ENCODE data around the gene ERVK3-1. TPM values are rescaled to one million over a fixed set of nuclear protein-coding genes. Genes with fewer than 3 reads are reported as not detected.

Gene ERVK3-1
- total RNA-seq, 6 experiments from 2014 or later = 24.0 to 31.2 (median 28.2) TPM

DNA sequence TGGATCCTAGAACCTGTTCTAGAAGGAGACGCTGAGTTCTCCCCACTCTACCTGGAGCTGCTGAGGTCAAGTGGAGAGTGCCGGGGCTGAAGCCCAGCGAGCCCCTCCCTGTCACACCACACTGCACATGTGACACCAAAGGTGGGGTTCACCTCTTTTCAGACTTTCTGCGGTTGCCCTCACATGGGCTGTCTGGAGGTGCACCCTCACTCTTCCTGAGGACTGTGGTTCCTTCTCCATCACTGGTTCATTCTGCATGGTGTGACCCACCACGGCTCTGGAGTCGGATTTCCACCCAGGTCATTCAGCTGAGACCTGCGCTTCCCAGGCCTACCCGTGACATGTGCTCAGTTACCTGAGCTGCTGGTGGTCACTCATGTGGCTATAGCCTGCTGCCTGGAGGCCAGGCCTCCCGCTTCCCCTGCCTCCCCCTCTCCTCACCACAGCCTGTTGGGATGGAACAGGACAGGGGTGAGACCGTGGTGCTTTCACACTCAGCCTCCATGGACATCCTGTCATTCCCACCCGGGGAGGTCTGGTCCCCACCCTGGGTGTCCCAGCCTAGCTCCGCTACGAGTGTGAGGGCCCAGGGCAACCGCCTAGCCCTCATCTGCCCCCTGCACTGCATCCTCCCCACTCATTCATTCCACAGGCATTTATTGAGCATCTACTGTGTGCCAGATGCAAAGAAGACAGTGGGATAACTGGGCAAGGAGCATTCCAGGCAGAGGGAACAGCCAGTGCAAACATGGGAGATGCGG, 48.7 kb downstream of the ERVK3-1 start:
- Mint-ChIP-seq H3K4me3 (no peak overlapping the region), H3K27ac (no peak overlapping the region), H3K27me3 (ENCODE audit: insufficient read depth) (no peaks in the 10 kb centered on the region), H3K36me3 (ENCODE audit: low read depth) (peaks cover 8% of the 10 kb centered on the region; the same call in 1 of the 2 replicates), H3K4me1 (ENCODE audit: low read depth) (peaks cover 6% of the 10 kb centered on the region; the same call in 1 of the 2 replicates), H3K9me3 (peaks cover 4% of the 10 kb centered on the region; the same call in 1 of the 2 replicates)
- no peak for DNase-seq
- TF ChIP-seq, protein P1, sequence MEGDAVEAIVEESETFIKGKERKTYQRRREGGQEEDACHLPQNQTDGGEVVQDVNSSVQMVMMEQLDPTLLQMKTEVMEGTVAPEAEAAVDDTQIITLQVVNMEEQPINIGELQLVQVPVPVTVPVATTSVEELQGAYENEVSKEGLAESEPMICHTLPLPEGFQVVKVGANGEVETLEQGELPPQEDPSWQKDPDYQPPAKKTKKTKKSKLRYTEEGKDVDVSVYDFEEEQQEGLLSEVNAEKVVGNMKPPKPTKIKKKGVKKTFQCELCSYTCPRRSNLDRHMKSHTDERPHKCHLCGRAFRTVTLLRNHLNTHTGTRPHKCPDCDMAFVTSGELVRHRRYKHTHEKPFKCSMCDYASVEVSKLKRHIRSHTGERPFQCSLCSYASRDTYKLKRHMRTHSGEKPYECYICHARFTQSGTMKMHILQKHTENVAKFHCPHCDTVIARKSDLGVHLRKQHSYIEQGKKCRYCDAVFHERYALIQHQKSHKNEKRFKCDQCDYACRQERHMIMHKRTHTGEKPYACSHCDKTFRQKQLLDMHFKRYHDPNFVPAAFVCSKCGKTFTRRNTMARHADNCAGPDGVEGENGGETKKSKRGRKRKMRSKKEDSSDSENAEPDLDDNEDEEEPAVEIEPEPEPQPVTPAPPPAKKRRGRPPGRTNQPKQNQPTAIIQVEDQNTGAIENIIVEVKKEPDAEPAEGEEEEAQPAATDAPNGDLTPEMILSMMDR (IDR thresholded peaks at IDR 0.05) = no peak

DNA sequence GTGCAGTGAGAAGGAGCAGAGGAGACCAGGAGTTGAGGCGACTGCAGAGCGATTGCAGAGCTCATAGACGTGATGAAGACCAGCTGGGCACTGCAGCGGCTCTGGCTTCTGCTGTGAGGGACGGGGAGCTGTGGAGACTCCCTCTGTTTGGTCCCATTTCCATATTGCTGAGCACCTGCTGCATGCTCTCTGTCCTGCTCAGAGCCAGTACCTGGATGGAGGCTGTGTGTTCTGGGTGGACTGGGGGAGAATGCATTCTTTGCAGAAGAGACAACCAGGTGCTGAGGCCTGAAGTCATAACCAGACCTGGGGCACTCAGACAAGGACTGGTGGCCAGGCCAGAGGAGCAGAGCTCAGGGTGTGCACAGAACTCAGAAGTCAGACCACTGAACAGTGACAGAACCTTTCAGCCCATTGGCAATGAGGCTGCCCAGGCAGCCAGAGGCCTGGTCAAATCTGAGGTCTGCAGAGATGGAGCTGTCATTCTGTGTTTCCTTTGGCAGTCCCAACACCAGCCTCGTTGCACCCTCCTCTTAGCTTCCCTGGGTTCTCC, 49.4 kb downstream of the ERVK3-1 start:
- Mint-ChIP-seq H3K9me3 (peaks cover 2% of the 10 kb centered on the region; the same call in 1 of the 2 replicates), H3K36me3 (ENCODE audit: low read depth) (peaks cover 8% of the 10 kb centered on the region; the same call in 1 of the 2 replicates), H3K4me3 (no peak overlapping the region), H3K27me3 (ENCODE audit: insufficient read depth) (no peaks in the 10 kb centered on the region), H3K4me1 (ENCODE audit: low read depth) (0 out of 2 replicates have a peak, but pooled peaks cover 2% of the 10 kb centered on the region), H3K27ac (no peak overlapping the region)
- TF ChIP-seq, protein P1 (IDR thresholded peaks at IDR 0.05) = no peak
- DNase-seq = no peak

DNA sequence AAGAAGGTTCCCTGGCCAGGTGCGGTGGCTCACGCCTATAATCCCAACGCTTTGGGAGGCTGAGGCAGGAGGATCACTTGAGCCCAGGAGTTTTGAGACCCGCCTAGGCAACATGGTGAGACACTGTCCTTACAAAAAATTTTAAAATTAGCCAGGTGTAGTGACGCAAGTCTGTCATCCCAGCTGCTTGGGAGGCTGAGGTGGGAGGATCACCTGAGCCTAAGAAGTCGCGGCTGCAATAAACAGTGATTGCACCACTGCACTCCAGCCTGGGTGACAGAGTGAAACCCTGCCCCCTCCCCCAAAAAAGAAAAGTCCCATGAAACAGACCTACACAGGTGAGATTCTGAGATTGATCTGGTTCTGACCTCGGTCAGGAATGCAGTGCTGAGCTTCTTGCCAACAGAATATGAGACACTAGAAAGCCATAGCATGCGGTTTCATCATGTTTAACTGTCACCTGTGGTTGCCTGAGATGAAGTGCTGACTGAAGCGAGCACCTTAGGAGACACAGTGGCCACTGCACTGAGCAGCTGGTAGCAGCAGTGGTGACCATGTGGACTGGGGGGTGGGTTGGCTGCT, 50.1 kb downstream of the ERVK3-1 start:
- Mint-ChIP-seq H3K27me3 (ENCODE audit: insufficient read depth) (no peaks in the 10 kb centered on the region), H3K4me1 (ENCODE audit: low read depth) (no peaks in the 10 kb centered on the region), H3K27ac (no peak overlapping the region), H3K4me3 (no peak overlapping the region), H3K36me3 (ENCODE audit: low read depth) (peaks cover 8% of the 10 kb centered on the region; the same call in 1 of the 2 replicates), H3K9me3 (no peaks in the 10 kb centered on the region)
- no peak for DNase-seq
- TF ChIP-seq, protein P1 (IDR thresholded peaks at IDR 0.05) = no peak

DNA sequence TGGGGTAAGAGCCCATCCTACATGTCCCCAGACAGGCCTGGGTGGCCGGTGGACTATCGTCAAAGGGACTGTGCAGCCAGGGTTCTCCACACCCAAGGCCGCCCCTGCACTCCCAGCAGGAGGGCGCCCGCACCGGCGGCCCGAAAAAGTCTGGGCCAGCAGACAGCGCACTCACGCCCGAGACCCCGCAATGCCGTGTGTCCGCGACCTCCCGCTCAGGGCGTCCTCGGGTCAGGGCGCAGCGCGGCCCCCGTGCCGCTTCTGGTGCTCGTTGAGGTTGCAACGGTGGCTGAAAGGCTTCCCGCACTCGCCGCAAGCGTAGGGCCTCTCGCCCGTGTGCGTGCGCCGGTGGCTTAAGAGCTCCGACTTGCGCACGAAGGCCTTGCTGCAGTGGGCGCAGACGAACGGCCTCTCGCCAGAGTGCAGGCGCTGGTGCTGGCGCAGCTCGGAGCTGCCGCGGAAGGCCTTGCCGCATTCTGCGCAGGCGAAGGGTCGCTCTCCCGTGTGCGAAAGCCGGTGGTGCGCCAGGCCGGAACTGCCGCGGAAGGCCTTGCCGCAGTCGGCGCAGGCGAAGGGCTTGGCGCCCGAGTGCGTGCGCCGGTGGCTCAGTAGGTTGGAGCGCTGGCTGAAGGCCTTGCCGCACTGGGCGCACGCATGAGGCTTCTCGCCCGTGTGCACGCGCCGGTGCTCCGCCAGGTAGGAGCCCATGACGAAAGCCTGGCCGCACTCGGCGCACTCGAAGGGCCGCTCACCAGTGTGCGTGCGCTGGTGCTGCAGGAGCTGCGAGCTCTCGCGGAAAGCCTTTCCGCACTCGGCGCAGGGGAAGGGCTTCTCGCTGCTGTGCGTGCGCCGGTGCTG, 51.0 kb downstream of the ERVK3-1 start:
- no peaks in the 10 kb centered on the region for H3K4me1 Mint-ChIP-seq (ENCODE audit: low read depth)
- H3K9me3 Mint-ChIP-seq = no peaks in the 10 kb centered on the region
- DNase-seq = no peak
- TF ChIP-seq, protein P1 (IDR thresholded peaks at IDR 0.05) = no peak
- no peak overlapping the region for H3K27ac Mint-ChIP-seq
- no peak overlapping the region for H3K4me3 Mint-ChIP-seq
- H3K27me3 Mint-ChIP-seq (ENCODE audit: insufficient read depth) = no peaks in the 10 kb centered on the region
- H3K36me3 Mint-ChIP-seq (ENCODE audit: low read depth) = peaks cover 8% of the 10 kb centered on the region; the same call in 1 of the 2 replicates

DNA sequence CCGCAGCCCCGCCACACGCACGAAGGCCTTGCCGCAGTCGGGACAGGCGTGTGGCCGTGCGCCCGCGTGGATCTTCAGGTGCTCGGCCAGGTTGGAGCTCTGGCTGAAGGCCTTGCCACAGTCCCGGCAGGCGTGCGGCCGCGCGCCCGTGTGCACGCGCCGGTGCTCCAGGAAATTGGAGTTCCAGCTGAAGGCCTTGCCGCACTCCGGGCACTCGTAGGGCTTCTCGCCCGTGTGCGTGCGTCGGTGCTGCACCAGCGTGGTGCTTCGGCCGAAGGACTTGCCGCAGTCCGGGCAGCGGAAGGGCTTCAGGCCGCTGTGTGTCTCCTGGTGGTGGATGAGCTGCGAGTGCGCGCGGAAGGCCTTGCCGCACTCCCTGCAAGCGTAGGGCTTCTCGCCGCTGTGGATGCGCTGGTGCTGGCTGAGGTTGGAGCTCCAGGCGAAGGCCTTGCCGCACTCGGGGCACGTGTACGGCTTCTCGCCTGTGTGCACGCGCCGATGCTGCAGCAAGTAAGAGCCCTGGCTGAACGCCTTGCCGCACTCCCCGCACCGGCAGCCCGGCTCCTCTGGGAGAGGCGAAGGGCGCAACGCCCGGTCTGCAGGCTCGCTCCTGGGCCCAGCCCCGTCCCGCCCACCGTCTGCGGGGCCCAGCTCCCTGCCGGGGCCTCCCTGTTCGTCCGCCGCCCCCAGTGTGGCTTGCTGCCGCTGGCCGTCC, 51.7 kb downstream of the ERVK3-1 start:
- DNase-seq = no peak
- TF ChIP-seq, protein P1 (IDR thresholded peaks at IDR 0.05) = no peak
- H3K27me3 Mint-ChIP-seq (ENCODE audit: insufficient read depth) = peaks cover 1% of the 10 kb centered on the region

More for the DNA sequence above, 51.7 kb downstream of the ERVK3-1 start:
- Mint-ChIP-seq H3K4me3 (no peak overlapping the region), H3K9me3 (no peaks in the 10 kb centered on the region), H3K27ac (no peak overlapping the region), H3K36me3 (ENCODE audit: low read depth) (peaks cover 7% of the 10 kb centered on the region; the same call in 1 of the 2 replicates), H3K4me1 (ENCODE audit: low read depth) (peaks cover 4% of the 10 kb centered on the region)

All from HFFc6 (cell line).